A673 (cell line): ENCODE results near the gene CHRNA9. TPM values are rescaled to one million over a fixed set of nuclear protein-coding genes. Genes with fewer than 3 reads are reported as not detected.

ENCODE experiments used
- BruUV-seq: library from RNA; stranded (reverse); fragments of 400-500 nt; replicated peaks from 2 replicates; lab custom pipeline; 2021; lab: Mats Ljungman, UMichigan
- CTCF ChIA-PET: fragments of 300-600 bp; sonication (Branson Sonifier 250); formaldehyde crosslinking; loops from one replicate; lab custom pipeline; 2022; ENCODE audit warnings: antibody characterized with exemption; lab: Charles Lee
- POLR2A ChIA-PET: fragments of 300-600 bp; sonication (Branson Sonifier 250); formaldehyde crosslinking; loops from one replicate; lab custom pipeline; 2022; ENCODE audit warnings: antibody characterized with exemption; ENCODE audit not compliant: low non-redundant PET; lab: Charles Lee
- DNase-seq: peaks from one replicate; pipeline ENCODE4 v3.0.0-alpha.2; 2015; ENCODE audit warnings: low spot score
- H3K27ac ChIP-seq: fragments of 200-600 bp; sonication (generic); 2 replicates; pipeline ENCODE4 v1.5.1; 2016; ENCODE audit warnings: mixed run types, low read depth, mild to moderate bottlenecking, mixed read lengths, antibody characterized with exemption, low read length; ENCODE audit not compliant: poor library complexity, severe bottlenecking
- H3K27me3 ChIP-seq: fragments of 200-600 bp; sonication (generic); replicated peaks from 2 replicates; pipeline ENCODE4 v1.6.1; 2017; ENCODE audit warnings: mixed run types, low read depth, mild to moderate bottlenecking, mixed read lengths, antibody characterized with exemption, low read length; ENCODE audit not compliant: insufficient read depth, poor library complexity
- H3K36me3 ChIP-seq: fragments of 200-600 bp; sonication (generic); 2 replicates; pipeline ENCODE4 v1.6.1; 2016; ENCODE audit warnings: mixed run types, mild to moderate bottlenecking, mixed read lengths, antibody characterized with exemption, low read length; ENCODE audit not compliant: insufficient read depth, poor library complexity, severe bottlenecking
- H3K4me1 ChIP-seq: fragments of 200-600 bp; sonication (generic); 2 replicates; pipeline ENCODE4 v1.6.1; 2017; ENCODE audit warnings: mixed run types, mild to moderate bottlenecking, mixed read lengths, antibody characterized with exemption, low read length; ENCODE audit not compliant: insufficient read depth, poor library complexity, severe bottlenecking
- H3K4me3 ChIP-seq: fragments of 200-600 bp; sonication (generic); 2 replicates; pipeline ENCODE4 v1.5.1; 2016; ENCODE audit warnings: low read depth, mixed run types, mild to moderate bottlenecking, mixed read lengths, low read length; ENCODE audit not compliant: poor library complexity, severe bottlenecking
- H3K9me3 ChIP-seq: fragments of 200-600 bp; sonication (generic); 2 replicates; pipeline ENCODE4 v1.6.1; 2016; ENCODE audit warnings: mixed run types, low read depth, mild to moderate bottlenecking, mixed read lengths, antibody characterized with exemption, low read length; ENCODE audit not compliant: poor library complexity, severe bottlenecking
- CTCF ChIP-seq: fragments of 300-800, 200-600 bp; sonication (generic); conservative IDR thresholded peaks from 2 replicates; pipeline ENCODE4 v1.5.1; 2017; ENCODE audit warnings: low read depth, mild to moderate bottlenecking, antibody characterized with exemption, low read length, moderate library complexity, mixed read lengths
- EZH2 ChIP-seq: fragments of 200-600 bp; sonication (generic); IDR thresholded peaks from 2 replicates; pipeline ENCODE4 v1.6.1; 2017; ENCODE audit warnings: borderline replicate concordance, low read depth, mild to moderate bottlenecking, mixed read lengths, antibody characterized with exemption, low read length; ENCODE audit not compliant: poor library complexity, severe bottlenecking
- intact Hi-C: fragments of 100-400 bp; cut with micrococcal nuclease; formaldehyde crosslinking; loops from one replicate; pipeline ENCODE4 v1.10.0; 2022; ENCODE audit not compliant: unreplicated experiment
- total RNA-seq: library from RNA; stranded (reverse); gene quantifications from 2 replicates; pipeline ENCODE4 v1.2.3, GENCODE V29; 2021

Gene CHRNA9
- total RNA-seq, 1 experiment from 2014 or later, result 1.5 TPM

- H3K4me3 ChIP-seq, result no peak overlapping the region
- H3K9me3 ChIP-seq, result no peaks in the 10 kb centered on the region
- ChIA-PET CTCF (no interaction called here), POLR2A (no interaction called here)
- no TSS peak for BruUV-seq
- peak; percentile 57 for DNase-seq
- H3K27me3 ChIP-seq, result no peaks in the 10 kb centered on the region
- intact Hi-C loops, result no loop called here
- H3K36me3 ChIP-seq, result no peaks in the 10 kb centered on the region
- H3K4me1 ChIP-seq, result no peaks in the 10 kb centered on the region
- no peak overlapping the region for H3K27ac ChIP-seq
- TF ChIP-seq CTCF (no peak), EZH2 (no peak)
Measured at GRCh38 chr4:40401631-40402030, 66.5 kb downstream of the CHRNA9 start.

GRCh38 chr4:40402556-40402955, 67.4 kb downstream of the CHRNA9 start:
- no peak overlapping the region for H3K27ac ChIP-seq
- TF ChIP-seq CTCF (no peak), EZH2 (no peak)
- H3K9me3 ChIP-seq, result no peaks in the 10 kb centered on the region
- no peaks in the 10 kb centered on the region for H3K36me3 ChIP-seq
- no peak overlapping the region for H3K4me3 ChIP-seq
- ChIA-PET CTCF (no interaction called here), POLR2A (no interaction called here)
- H3K27me3 ChIP-seq, result no peaks in the 10 kb centered on the region
- H3K4me1 ChIP-seq, result no peaks in the 10 kb centered on the region
- no TSS peak for BruUV-seq
- intact Hi-C loops, result no loop called here
- no peak for DNase-seq

GRCh38 chr4:40403081-40403480, 67.9 kb downstream of the CHRNA9 start:
- no peak for TF ChIP-seq EZH2
- no peak for TF ChIP-seq CTCF
- Histone ChIP-seq H3K36me3 (no peaks in the 10 kb centered on the region), H3K27me3 (no peaks in the 10 kb centered on the region), H3K4me1 (no peaks in the 10 kb centered on the region), H3K27ac (no peak overlapping the region), H3K4me3 (no peak overlapping the region), H3K9me3 (no peaks in the 10 kb centered on the region)
- no TSS peak for BruUV-seq
- intact Hi-C loops, result no loop called here
- ChIA-PET POLR2A (no interaction called here), CTCF (no interaction called here)
- no peak for DNase-seq

Other genes with a start within 250 kb of the CHRNA9 start
- 66.8 and 74.2 TPM in 2 replicates for gene RHOH, start 138.3 kb upstream of the CHRNA9 start, total RNA-seq